ENCODE results near the gene FBXW11. TPM values are rescaled to one million over a fixed set of nuclear protein-coding genes. Genes with fewer than 3 reads are reported as not detected.

Gene FBXW11
- total RNA-seq, 4 donors from 2014 or later, result 35.9 to 56.8 (median 50.9) TPM

DNA sequence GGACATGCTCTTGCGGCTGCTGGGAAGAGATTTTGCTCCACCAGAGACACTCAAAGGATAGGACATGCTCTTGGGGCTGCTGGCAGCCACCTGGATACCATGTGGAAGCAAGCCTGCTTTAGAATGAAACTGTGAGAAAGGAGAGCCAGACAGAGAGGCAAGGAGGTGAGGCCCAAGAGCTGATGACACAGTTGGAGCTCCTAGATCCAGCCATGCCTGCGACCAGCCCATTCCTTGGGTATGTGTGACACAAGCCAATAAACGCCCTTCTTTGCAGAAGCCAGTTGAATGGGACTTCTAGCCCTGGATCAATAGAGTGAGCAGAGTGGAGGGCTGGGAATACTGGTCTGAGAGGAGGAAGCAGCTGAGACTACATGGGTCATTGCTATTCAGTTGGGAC is 151.2 kb downstream of the FBXW11 start:
- TF ChIP-seq POLR2A (IDR thresholded peaks at IDR 0.05), result no peak
- TF ChIP-seq, protein P1, sequence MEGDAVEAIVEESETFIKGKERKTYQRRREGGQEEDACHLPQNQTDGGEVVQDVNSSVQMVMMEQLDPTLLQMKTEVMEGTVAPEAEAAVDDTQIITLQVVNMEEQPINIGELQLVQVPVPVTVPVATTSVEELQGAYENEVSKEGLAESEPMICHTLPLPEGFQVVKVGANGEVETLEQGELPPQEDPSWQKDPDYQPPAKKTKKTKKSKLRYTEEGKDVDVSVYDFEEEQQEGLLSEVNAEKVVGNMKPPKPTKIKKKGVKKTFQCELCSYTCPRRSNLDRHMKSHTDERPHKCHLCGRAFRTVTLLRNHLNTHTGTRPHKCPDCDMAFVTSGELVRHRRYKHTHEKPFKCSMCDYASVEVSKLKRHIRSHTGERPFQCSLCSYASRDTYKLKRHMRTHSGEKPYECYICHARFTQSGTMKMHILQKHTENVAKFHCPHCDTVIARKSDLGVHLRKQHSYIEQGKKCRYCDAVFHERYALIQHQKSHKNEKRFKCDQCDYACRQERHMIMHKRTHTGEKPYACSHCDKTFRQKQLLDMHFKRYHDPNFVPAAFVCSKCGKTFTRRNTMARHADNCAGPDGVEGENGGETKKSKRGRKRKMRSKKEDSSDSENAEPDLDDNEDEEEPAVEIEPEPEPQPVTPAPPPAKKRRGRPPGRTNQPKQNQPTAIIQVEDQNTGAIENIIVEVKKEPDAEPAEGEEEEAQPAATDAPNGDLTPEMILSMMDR (IDR thresholded peaks at IDR 0.05), result no peak
- 93% methylated on average over 3 of the region's 3 CpGs for WGBS, 2 donors
- no peak overlapping the region for H3K4me3 ChIP-seq (ENCODE audit: low read depth, poor library complexity, severe bottlenecking)
- intact Hi-C loops (cut with DNase I; ENCODE audit: low total_unique reads), result no loop called here
- DNase-seq (ENCODE audit: low spot score in 2 of 2), result peak in 1 of 2 donors; percentile 37

DNA sequence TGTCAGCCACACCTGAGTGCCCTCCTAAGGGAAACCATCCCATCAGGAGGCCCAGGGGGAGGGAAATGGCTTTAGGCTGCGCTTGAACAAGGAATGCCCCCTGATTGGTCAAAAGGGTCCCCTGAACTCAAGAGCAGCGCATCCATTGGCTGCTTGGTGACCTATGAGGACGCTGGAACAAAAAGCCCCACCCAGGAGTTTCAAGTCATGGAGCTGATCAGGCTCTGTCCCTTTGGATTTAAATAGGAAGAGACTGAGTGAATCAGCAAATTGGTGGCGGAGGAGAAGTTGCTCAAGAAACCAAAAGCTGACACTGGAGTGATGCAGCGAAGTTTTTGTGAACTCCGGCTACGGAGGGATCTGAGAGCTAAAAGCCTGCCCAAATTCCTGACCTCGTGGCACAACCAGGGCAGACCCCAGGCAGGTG is 154.2 kb downstream of the FBXW11 start:
- intact Hi-C loops (cut with DNase I; ENCODE audit: low total_unique reads), result no loop called here
- WGBS, 2 donors, result 89 to 92% methylated on average over 8 of the region's 8 CpGs
- no peak overlapping the region for H3K4me3 ChIP-seq (ENCODE audit: low read depth, poor library complexity, severe bottlenecking)
- peak in 1 of 2 donors; percentile 78 for DNase-seq (ENCODE audit: low spot score in 2 of 2)
- TF ChIP-seq, protein P1 (IDR thresholded peaks at IDR 0.05), result no peak
- TF ChIP-seq POLR2A (IDR thresholded peaks at IDR 0.05), result no peak

DNA sequence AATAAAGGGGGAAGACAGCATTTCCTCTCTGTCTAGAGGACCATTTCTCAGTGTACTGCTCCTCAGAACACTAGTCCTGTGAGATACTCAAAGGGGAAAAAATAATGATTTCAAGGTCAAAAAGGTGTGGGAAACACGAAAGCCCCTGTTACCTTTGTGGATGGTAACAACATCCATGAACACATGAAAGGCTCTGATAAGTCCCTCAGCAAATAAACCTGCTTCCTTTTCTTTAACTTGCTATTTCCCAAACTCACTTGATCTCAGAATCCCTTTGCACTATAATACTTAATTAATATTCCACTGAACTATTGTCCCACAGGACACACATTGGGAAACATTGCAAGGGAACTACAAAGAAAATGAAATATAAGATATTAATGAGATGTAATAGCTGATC is 155.2 kb downstream of the FBXW11 start:
- WGBS, 2 donors, result 79 to 96% methylated on average over 1 of the region's 1 CpG
- no peak overlapping the region for H3K4me3 ChIP-seq (ENCODE audit: low read depth, poor library complexity, severe bottlenecking)
- no peak for DNase-seq (ENCODE audit: low spot score in 2 of 2)
- intact Hi-C loops (cut with DNase I; ENCODE audit: low total_unique reads), result no loop called here
- TF ChIP-seq POLR2A (IDR thresholded peaks at IDR 0.05), result no peak
- TF ChIP-seq, protein P1 (IDR thresholded peaks at IDR 0.05), result no peak

DNA sequence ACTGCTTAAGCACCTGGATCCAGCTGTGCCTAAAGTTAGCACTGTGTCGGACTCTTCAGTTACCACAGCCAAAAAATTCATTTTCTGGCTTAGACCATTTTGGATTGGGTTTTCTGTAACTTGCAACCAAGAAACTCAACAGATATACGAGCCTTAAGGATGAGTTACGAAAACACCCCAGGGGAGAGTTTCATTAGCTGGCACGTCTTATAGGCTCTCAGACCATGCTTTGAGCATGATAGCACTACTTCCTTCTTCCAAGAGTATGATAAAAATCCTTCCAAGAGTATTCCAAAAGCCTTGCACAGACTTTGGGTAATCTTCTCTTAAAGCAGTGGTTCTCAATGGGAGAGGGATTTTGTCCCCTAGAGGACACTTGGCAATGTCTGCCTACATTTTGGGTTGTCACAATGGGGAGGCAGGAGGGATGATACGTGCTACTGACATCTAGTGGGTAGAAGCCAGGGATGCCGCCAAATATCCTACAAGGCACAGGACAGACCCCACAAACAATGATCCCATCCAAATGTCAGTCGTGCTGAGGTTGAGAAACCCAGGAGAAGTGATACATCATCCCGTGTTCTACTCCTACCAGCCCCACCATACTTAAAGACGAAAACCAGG is 156.0 kb downstream of the FBXW11 start:
- WGBS, 2 donors, result 71 to 78% methylated on average over 9 of the region's 9 CpGs
- DNase-seq (ENCODE audit: low spot score in 2 of 2), result peak in 1 of 2 donors; percentile 59
- H3K4me3 ChIP-seq (ENCODE audit: low read depth, poor library complexity, severe bottlenecking), result no peak overlapping the region
- TF ChIP-seq POLR2A (IDR thresholded peaks at IDR 0.05), result no peak
- TF ChIP-seq, protein P1 (IDR thresholded peaks at IDR 0.05), result no peak
- intact Hi-C loops (cut with DNase I; ENCODE audit: low total_unique reads), result no loop called here

DNA sequence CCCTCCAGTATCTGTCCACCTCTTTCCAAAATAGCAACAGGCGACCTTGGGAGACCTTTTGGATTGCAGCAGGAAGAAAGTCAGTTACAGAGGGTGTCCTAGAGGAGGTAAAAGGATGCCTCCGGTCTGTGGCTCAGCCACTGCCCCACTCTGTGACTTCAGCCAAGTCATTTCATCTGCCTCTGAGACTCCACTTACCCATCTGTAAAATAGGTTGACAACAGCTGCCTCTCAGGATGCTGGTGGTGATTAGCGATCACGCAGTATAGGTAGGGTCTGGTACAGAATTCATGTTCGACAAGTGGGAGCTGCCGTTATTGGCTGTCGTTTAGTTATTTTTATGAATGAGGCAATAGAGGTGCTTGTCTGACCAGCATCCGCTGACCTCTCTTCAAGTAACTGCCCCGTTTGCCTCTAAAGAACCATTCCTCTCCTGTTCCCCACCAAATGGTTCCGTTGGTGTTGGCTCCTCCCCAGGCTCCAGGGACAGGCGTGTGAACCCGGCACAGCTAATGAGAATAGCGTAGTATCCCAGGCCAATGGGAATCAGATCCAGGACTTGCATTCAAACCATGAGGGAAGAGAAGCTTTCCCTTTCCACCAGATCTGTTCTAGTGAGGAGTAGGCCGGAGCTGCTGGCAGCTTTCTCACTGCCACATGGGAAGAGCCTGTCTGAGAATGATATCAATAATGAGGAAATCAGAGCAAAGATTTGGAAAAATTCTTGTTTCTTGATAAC is 156.7 kb downstream of the FBXW11 start:
- DNase-seq (ENCODE audit: low spot score in 2 of 2), result peak in 1 of 2 donors; percentile 57
- H3K4me3 ChIP-seq (ENCODE audit: low read depth, poor library complexity, severe bottlenecking), result no peak overlapping the region
- intact Hi-C loops (cut with DNase I; ENCODE audit: low total_unique reads), result no loop called here
- TF ChIP-seq POLR2A (IDR thresholded peaks at IDR 0.05), result no peak
- TF ChIP-seq, protein P1 (IDR thresholded peaks at IDR 0.05), result no peak
- WGBS, 2 donors, result 89 to 90% methylated on average over 14 of the region's 14 CpGs
